HEK293 (cell line): ENCODE data around the gene VGLL3.

Source experiments
- CTCF ChIA-PET: fragments of 350-600 bp; formaldehyde crosslinking; extraction: SDS; loops from one replicate; lab custom pipeline; 2021; ENCODE audit warnings: antibody characterized with exemption; lab: Yijun Ruan, JAX
- POLR2A ChIA-PET: fragments of 300-600 bp; formaldehyde crosslinking; extraction: SDS; loops from one replicate; lab custom pipeline; 2020; ENCODE audit warnings: antibody characterized with exemption, inconsistent platforms; lab: Yijun Ruan, JAX
- H3K27ac ChIP-seq: fragments of 200-500 bp; sonication (Bioruptor generic); 2 replicates; pipeline ENCODE4 v1.5.1; 2014; ENCODE audit warnings: low read depth, low read length, control low read depth, inconsistent platforms; ENCODE audit errors: extremely low read depth
- H3K36me3 ChIP-seq, 2 experiments: fragments of 200-500 bp in 1 of 2; sonication (Bioruptor generic) in 1 of 2; 1 replicate in 1 of 2; 2 replicates in 1 of 2; pipeline ENCODE4 v1.5.1; 2014 to 2017; ENCODE audit warnings: inconsistent platforms in 2 of 2, low read length in 2 of 2; ENCODE audit not compliant: control insufficient read depth in 2 of 2, insufficient read depth in 1 of 2
- H3K4me1 ChIP-seq: fragments of 200-500 bp; sonication (Bioruptor generic); 2 replicates; pipeline ENCODE4 v1.5.1; 2014; ENCODE audit warnings: mild to moderate bottlenecking, low read length, inconsistent platforms; ENCODE audit not compliant: control insufficient read depth, insufficient read depth
- H3K4me3 ChIP-seq: 2 replicates; pipeline ENCODE4 v1.5.1; 2011; ENCODE audit warnings: low read depth, mild to moderate bottlenecking, control low read depth, low read length, moderate library complexity
- H3K9me3 ChIP-seq: fragments of 200-500 bp; sonication (Bioruptor generic); 2 replicates; pipeline ENCODE4 v1.5.1; 2014; ENCODE audit warnings: low read depth, low read length, inconsistent platforms; ENCODE audit not compliant: control insufficient read depth, insufficient read depth
- GLIS1 ChIP-seq: fragments of 450-650 bp; formaldehyde crosslinking; IDR thresholded peaks from 2 replicates; pipeline ENCODE4 v1.5.1; 2016; ENCODE audit warnings: missing biosample characterization, missing genetic modification characterization
- IKZF3 ChIP-seq: fragments of 450-650 bp; IDR thresholded peaks from 2 replicates; pipeline ENCODE4 v1.5.0; 2018; ENCODE audit warnings: missing biosample characterization, mild to moderate bottlenecking, missing genetic modification characterization, moderate library complexity
- KLF8 ChIP-seq: fragments of 450-650 bp; formaldehyde crosslinking; IDR thresholded peaks from 2 replicates; pipeline ENCODE4 v1.5.1; 2016; ENCODE audit warnings: missing biosample characterization, missing genetic modification characterization
- PRDM10 ChIP-seq: fragments of 450-650 bp; formaldehyde crosslinking; IDR thresholded peaks from 2 replicates; pipeline ENCODE4 v1.5.1; 2016; ENCODE audit warnings: missing biosample characterization, missing genetic modification characterization
- ZBTB17 ChIP-seq: fragments of 450-650 bp; formaldehyde crosslinking; IDR thresholded peaks from 2 replicates; pipeline ENCODE4 v1.5.1; 2016; ENCODE audit warnings: missing biosample characterization, missing genetic modification characterization
- ZNF138 ChIP-seq: fragments of 450-650 bp; formaldehyde crosslinking; IDR thresholded peaks from 2 replicates; pipeline ENCODE4 v1.5.1; 2016; ENCODE audit warnings: missing biosample characterization, missing genetic modification characterization, borderline replicate concordance
- ZNF140 ChIP-seq: fragments of 450-650 bp; formaldehyde crosslinking; IDR thresholded peaks from 2 replicates; pipeline ENCODE4 v1.5.1; 2016; ENCODE audit warnings: missing biosample characterization, missing genetic modification characterization
- ZNF155 ChIP-seq: fragments of 450-650 bp; formaldehyde crosslinking; IDR thresholded peaks from 2 replicates; pipeline ENCODE4 v1.5.1; 2016; ENCODE audit warnings: missing biosample characterization, missing genetic modification characterization
- ZNF19 ChIP-seq: fragments of 450-650 bp; formaldehyde crosslinking; IDR thresholded peaks from 2 replicates; pipeline ENCODE4; 2016; ENCODE audit warnings: missing biosample characterization, missing genetic modification characterization, low read depth
- ZNF239 ChIP-seq: fragments of 450-650 bp; formaldehyde crosslinking; IDR thresholded peaks from 2 replicates; pipeline ENCODE4 v1.5.1; 2016; ENCODE audit warnings: missing biosample characterization, missing genetic modification characterization
- ZNF280C ChIP-seq: fragments of 450-650 bp; formaldehyde crosslinking; IDR thresholded peaks from 2 replicates; pipeline ENCODE4 v1.5.1; 2016; ENCODE audit warnings: missing biosample characterization, missing genetic modification characterization
- ZNF518A ChIP-seq: fragments of 450-650 bp; formaldehyde crosslinking; conservative IDR thresholded peaks from 2 replicates; pipeline ENCODE4 v1.5.1; 2016; ENCODE audit warnings: low read depth, missing biosample characterization, missing genetic modification characterization
- ZNF692 ChIP-seq: fragments of 450-650 bp; formaldehyde crosslinking; IDR thresholded peaks from 2 replicates; pipeline ENCODE4 v1.5.1; 2016; ENCODE audit warnings: missing biosample characterization, missing genetic modification characterization
- ZXDB ChIP-seq: fragments of 450-650 bp; formaldehyde crosslinking; IDR thresholded peaks from 2 replicates; pipeline ENCODE4 v1.5.1; 2016; ENCODE audit warnings: missing biosample characterization, missing genetic modification characterization

The VGLL3 gene

GRCh38 chr3:86998569-86998968 lies 7.6 kb upstream of the VGLL3 start:
- H3K36me3 ChIP-seq = no peaks in the 10 kb centered on the region
- ChIA-PET CTCF (no interaction called here), POLR2A (no interaction called here)
- H3K9me3 ChIP-seq = no peaks in the 10 kb centered on the region
- no peak overlapping the region for H3K4me3 ChIP-seq
- TF ChIP-seq ZXDB = no peak
- no peak for TF ChIP-seq ZNF239 (tag by site-specific recombination)
- TF ChIP-seq ZNF518A (tag by site-specific recombination) = no peak
- no peak for TF ChIP-seq ZNF280C (tag by site-specific recombination)
- no peak for TF ChIP-seq ZNF155 (tag by site-specific recombination)
- TF ChIP-seq IKZF3 (tag by site-specific recombination) = no peak
- no peak for TF ChIP-seq ZNF19
- TF ChIP-seq GLIS1 = no peak
- TF ChIP-seq ZNF140 (tag by site-specific recombination) = no peak
- no peak for TF ChIP-seq ZNF138
- TF ChIP-seq ZBTB17 = no peak
- no peak for TF ChIP-seq ZNF692 (tag by site-specific recombination)
- no peak for TF ChIP-seq KLF8 (tag by site-specific recombination)
- no peak for TF ChIP-seq PRDM10 (tag by site-specific recombination)
- no peaks in the 10 kb centered on the region for H3K4me1 ChIP-seq
- no peak overlapping the region for H3K27ac ChIP-seq
